Measurements from ENCODE around the gene THAP2.

The THAP2 gene

DNA sequence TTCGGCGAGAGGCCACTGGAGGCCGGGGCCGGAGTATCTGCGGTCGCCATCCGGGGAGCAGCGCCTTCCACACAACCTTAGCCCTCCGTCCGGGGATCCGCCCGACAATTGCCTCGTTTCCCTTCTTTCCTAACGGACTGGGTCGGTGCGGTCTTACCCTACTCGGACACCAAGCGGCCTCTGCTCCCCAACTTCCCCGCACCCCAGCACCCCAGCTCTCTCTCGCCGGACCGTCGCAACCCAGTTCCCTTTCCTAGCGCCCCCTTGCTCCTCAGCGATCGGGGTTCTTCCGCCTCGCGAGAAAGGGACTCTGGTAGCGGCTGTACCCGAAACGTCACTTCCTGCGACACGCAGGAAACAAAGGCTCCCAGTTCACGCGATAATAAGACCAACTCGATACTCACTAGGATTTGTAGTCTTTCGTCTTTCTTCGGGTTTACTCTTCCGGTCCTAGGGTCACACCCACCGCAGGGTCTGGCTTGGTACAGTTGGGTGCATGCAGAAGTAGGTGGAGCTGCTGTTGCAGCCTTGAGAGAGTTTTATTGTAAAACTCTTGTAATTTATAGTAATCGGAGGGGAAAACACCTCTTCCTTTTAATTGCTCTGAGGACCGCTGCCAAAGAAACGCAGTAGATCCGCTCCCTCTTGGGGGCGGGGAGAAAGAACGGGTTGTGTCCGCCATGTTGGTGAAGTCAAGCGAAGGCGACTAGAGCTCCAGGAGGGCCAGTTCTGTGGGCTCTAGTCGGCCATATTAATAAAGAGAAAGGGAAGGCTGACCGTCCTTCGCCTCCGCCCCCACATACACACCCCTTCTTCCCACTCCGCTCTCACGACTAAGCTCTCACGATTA, at the start of gene THAP2, which contains the start of gene ZFC3H1:
Gene THAP2, plus strand, starts transcription at position 741 of the 850 bp plus-strand sequence. CDS start 209 bp downstream, outside the sequence.
Gene ZFC3H1, minus strand, starts transcription at position 288 of the 850 bp plus-strand sequence. Its CDS starts 238 bp downstream, at position 50.
- peak; percentile 98 for DNase-seq

DNA sequence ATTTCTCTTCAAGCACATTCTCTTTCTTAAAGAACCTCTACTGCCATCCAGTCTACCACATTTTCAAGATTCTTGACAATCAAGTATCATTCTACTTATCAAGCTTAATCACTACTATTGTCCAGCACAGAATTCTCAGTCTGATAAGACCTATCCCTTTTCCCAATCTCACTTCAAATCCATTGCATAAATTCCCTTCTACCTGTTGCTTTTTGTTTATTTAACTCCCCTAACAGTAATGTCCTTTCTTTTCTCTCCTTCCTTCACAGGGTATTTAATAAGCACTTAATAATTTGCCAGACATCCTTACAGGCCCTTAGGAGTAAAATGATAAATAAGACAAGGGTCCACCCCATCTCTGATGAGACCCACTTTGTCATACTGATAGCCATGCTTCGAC, 42.2 kb upstream of the THAP2 start:
- no peak for DNase-seq

DNA sequence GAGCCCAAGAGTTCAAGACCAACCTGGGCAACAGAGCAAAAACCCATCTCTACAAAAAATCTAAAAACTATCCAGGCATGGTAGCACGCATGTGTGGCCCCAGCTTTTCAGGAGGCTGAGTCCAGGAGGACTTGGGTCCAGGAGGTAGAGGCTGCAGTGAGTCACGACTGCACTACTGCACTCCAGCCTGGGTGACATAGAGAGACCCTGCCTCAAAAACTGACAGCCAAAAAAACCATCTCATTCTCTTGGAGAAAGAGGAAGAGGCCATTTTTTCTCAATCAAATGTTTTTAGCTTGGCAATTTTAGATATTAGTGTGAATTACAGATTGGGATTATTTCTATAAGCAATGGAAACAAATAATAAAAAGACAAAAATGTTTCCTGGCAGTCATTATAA, 38.6 kb upstream of the THAP2 start:
- DNase-seq = no peak

DNA sequence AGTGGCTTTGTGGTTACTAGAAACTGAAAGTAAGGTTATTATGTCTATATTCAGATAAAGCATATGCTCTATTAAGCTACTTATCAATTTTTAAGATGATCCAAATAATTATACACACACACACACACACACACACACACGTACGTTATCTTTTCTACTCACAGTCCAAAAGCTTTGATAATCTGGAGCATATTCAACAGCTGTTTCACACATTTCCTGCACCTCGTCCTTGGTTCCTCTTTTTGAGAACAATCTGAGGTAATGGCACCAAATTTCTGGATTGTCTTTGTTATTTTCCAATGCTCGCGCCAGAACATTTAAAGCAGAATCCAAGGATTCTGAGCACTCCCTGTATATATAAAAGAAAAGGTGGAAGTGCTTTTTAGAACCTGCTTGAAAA, 38.0 kb upstream of the THAP2 start:
- DNase-seq = no peak

DNA sequence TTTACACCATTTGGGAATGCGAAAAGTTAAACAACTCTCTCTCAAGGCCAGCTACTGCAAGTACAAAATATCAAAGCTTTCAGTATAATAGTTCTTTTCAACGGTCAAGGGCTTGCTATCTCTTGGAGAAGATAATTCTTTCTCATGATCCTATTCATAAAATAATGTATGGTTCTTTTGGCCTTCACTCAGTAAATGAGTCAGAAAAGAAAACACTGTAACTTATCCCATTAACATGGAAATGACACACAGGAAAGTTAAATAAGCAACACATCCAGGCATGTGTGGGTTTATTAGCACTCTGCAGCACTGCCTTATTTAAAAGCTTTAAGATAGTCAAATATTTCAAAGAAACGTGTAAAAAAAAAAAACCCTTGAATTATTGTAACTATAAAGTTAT, 37.3 kb upstream of the THAP2 start:
- no peak for DNase-seq

DNA sequence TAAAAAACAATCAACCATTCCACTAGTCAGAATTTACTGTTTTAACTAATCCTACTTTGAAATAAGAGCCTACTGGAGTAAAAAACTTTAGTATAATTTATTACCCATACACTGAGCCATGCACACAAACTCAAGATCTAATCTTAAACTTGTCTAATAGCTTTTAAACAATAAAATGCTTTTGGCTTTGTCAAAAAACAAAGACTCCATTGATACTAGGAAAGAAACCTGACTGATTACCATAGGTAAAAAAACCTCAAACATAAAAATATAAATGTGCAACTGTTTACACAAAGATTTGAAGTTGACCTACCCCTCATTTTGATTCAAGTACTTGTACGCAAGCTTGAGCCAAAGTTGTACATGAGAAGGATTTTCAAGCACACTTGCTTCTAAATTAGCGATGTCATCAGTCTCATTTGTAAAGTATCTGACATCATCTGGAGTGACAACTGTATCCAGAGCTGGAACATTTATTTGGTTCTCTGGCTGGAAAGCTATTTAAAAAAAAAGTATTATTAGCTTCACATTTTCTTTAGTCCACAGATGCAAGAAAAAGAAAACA, 36.6 kb upstream of the THAP2 start:
- DNase-seq = no peak

DNA sequence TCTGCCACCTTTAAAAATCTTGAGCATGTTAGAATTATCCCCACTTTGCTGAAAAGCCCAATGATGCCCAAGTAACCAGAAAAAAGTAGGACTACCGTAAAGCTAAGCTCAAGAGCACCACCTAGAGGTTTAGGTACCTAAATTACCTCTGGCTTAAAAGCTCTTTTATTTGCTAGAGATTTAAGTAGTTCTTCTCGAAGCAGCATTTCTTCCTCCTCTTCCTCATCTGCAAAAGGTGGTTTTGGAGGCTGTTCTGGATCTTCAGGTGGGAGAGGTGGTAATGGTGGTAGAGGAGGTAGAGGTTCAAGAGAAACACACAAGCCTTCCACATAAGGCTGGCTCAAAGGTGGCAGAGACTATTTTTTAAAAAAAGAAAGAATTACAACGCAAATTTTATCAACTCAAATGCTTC, 27.4 kb upstream of the THAP2 start:
- peak; percentile 58 for DNase-seq

DNA sequence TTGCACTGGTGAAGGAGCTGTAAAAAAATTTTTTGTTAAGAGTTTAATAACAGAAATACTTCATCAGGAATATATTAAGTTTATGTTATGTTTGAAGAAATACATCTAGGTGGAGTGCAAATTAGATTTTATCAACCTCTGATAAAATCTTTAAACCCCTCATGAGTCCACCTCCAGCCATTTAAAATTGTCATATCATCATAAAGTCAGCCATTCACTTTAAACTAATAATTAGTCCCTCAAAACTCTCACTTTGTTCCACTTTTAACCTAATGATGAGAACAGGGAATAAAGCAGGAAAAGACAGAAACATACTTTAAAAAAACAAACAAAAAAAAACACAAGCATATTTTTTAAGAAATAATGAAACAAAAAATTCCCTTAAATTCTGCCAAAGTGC, 25.6 kb upstream of the THAP2 start:
- no peak for DNase-seq

DNA sequence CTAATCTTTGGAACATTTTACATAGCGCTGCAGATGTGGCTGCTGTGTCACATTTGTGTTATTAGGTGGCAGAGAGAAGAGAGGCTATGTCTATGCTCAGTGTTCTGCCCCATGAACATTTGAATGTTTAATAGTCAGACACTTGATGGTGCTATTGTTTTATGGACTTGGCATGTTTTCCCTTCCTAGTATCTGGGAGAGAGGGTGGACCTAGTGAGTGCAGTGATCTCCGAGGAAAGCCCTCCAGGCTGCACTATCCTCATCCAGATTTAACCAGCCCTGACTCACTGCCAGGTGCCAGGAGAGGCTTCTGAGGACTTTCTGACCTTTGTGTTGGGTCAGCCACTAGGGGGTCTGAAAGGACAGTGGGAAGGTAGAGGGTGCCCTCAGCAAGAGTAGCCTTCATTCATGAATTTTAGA, 24.8 kb upstream of the THAP2 start:
- peak; percentile 15 for DNase-seq

DNA sequence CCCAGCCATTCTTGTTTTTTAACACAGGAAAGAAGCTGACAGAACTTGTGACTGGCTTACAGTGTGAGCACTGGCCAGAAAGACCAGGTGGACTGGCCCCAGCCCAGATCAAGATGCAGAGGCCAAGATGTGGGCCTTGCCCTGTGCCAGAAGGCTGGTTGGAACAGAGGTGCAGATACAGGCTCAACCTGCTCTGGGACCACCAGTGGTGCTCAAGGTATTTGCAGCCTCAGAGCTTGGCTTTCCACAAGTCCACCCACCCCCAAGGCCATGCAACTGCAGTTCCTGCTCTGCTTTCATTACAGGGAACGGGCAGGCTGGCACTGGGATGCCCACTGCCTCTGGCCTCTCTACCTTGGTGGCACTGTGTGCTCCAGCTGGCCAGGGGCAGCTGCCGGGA, 23.8 kb upstream of the THAP2 start:
- no peak for DNase-seq

DNA sequence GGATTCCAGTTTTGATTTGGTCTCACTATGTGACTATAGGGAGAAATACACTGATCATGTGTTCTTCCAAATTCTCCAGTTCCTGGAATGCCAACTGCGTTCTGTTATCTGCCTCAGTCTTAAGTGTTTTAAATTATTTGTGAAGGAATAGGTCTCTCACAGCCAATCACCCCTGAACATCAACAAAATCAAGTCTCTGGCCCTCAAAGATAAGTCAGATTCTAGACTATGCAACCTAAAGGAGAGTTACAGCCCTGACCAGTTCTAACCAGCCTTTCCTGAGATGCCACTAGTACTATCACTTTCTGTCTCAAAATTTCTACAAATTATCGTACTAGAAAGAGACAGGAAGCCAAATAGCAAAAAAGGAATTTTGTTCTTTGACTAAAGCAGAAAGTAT, 22.7 kb upstream of the THAP2 start:
- no peak for DNase-seq

DNA sequence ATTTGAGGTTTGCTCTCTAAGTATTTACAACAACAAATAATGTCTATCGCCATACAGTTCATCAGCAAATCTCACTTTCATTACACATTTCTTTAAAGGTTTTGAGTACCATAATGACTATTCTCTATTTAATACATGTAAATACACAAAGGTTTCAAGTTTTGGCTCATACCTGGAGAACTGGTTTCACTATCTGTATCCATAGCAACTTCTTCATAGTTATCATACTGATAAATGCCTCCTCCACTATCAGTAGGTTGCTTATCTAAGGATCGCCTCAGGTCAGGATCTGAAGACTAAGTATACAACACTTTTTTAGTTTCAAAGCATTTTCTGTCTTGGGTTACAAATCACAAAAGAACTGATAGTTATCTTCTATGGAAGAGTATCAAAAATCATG, 21.8 kb upstream of the THAP2 start:
- peak; percentile 56 for DNase-seq

DNA sequence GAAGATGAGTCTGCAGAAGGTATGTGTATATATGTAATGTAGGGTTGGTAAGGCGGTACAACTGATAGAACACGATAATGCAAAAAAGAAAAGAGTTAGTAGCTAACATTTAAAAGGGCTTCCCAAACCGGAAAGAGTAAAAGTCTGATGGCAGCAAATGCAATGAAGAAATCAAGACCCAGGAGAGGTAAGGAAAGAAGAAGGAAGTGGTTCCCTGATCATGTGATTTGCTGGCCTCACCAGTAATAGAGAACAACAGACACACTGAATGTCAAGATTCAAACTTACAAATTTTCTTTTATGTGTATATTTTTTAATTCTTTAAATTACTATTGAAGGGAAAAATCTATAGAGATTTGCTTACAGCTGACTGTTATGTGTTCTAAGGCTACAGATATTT, 18.8 kb upstream of the THAP2 start:
- DNase-seq = no peak

DNA sequence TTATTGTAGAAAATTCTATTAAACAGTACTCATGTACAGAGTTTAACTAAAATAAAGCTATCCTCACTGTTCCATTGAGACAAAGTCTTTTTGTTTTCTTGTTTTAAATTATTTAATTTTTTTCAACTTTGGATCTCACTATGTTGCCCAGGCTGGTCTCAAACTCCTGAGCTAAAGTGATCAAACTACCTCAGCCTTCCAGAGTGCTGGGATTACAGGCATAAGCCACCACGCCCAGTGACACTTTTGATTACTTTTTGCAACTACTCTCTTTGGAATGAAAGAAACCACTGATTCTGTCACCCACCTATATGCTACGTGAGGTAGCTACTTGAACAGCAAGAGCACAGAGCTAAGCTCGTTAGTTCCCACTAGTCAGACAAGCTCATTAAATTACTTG, 17.6 kb upstream of the THAP2 start:
- no peak for DNase-seq

DNA sequence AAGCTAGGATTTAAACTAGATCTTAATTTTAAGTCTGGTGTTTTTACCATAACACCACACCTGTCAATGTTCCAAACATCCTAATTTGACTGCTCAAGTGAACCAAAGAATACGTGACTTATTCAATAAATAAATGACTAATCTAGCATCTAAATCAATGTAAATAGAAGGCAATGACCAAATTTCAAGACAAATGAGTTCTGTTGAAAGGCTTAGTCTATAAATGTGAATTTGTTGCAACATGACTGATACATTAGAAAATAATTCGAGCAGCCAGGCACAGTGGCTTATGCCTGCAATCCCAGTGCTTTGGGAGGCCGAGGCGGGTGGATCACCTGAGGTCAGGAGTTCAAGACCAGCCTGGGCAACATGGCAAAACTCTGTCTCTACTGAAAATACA, 15.6 kb upstream of the THAP2 start:
- DNase-seq = no peak

DNA sequence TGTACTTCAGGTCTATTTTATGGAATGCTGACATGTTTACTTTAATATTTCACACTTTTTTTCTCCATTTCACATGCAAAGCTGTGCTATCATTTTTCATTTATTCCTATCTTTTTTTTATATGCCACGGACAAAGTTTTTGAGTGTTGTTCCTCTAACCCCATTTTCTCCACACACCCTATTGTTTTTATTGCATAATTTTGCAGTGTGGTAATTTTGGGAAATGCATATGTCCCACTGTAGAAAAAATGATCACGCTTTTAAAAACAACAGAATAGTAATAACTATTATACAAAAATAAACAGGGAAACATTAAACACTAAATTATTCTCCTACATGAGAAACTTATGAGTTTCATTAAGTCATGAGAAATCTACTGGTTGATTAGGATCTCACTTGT, 14.7 kb upstream of the THAP2 start:
- DNase-seq = no peak

DNA sequence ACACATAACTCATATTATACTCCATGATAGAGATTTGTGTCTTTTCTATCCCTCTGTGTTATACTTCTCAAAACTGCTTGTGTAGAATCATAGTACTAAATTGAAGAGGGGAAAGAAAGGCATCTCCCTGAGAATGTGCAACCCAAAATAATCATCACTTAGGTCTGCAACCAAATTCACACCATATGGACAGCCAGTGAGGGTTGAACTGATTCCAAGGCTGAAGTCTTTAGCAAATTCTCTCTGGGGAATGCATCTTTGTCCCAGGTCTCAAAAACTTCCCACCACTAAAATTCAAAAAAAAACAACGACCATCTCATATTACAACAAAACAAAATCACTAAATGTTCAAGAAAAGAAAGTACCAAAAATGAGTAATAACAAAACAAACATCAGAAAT, 11.4 kb upstream of the THAP2 start:
- no peak for DNase-seq

DNA sequence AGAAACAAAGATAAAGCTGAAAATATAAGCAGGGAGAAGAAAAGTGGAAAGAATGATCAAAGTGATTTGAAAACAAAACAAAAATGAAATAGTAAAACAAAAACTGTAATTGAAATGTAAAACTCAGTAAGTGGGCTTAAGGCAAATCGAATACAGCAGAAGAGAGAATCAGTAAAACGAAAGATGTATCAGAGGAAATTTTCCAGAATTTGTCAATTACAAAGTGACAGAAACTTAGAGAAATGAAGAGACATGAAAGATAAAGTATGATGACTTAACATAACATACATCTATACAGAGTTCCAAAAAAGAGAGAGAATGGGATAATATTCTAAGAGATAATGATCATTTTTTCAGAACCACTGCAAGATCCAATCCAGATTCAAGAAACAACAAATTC, 11.0 kb upstream of the THAP2 start:
- no peak for DNase-seq

DNA sequence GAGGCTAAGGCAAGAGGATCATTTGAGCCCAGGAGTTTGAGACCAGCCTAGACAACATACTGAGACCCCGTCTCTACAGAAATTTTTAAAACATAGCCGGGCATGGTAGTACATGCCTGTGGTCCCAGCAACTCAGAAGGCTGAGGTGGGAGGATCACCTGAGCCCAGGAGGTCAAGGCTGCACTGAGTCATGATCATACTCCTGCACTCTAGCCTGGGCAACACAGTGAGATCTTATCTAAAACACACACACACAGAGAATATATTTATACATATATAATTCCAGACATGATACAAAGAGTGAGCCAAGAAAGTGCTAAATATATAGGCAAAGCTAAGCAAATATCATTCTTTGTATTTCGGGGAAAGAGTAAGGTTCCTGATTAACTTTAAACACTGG, 9.9 kb upstream of the THAP2 start:
- DNase-seq = no peak

DNA sequence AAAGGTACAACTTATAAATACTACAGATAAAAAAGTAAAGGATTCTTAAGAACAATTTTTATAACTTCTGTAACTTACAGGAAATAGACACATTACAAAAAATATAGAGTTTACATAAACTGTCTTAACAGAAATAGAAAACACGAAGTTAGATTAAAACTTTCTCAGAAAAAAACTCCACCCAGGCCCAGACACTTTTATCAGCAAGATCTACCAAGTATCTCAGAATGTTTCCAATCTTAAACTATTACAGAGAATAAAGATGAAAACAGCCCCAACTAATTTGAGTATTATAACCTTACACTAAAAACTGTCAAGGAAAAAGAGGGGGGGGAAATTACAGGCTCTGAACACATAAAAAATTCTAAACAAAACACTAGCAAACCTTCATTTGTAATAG, 8.6 kb upstream of the THAP2 start:
- DNase-seq = no peak

DNA sequence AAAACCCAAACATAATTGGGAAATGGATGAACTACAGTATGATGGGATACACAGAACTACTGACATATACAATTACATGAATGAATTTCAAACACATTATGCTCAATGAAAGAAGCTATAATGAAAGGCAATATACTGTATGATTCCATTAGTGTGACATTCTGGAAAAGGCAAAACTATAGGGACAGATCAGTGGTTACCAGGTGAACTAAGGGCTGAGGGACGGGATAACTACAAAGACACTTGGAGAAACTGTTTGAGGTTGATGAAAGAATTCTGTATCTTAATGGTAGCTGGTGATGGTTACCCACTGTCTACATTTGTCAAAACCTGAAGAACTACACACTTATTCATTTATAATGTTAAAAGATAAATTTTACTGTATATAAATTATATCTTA, 8.2 kb upstream of the THAP2 start:
- DNase-seq = no peak

DNA sequence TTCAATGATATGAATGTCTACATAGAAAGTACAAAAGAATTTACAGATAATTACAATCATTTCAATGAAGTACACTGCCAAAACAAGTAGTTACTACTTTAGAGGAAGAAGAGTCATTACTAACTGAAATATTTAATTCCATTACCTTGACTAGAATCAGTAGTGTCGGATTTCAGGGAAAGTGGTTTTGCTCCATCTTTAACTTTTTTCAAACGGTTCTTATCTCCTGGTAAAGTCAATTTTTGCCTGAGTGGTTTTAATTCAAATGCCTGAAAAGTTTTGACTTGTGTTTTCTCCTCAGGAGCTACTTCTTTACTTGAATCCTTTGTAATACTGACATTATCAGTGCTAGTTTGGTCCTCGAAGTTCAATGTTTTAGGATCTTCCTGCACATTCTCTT, 7.4 kb upstream of the THAP2 start:
- no peak for DNase-seq

DNA sequence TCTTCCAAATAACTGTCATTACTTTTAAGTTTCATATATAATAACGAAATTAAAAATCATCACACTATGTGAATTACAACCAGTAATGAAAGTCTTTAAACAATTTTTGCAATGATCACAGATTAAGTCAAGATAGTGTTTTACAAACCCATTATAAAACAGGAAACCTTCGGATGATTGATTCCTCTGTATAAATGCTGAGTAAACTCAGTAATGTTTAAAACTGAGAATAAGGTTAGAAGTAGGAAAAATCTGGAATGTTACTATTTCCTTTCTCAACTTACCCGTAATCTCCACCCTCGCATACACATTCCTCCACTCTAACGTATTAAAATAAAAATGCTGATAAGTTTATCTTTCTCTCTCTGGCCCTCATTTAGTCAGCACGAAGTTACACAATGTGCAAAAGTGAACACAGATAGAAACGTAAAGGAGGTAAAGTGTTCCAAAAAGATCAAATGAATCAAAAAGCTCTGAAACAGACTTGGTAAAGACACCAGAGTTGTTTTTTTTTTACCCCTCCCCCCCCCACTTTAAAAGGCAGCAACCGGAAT, 2.0 kb upstream of the THAP2 start:
- DNase-seq = no peak

DNA sequence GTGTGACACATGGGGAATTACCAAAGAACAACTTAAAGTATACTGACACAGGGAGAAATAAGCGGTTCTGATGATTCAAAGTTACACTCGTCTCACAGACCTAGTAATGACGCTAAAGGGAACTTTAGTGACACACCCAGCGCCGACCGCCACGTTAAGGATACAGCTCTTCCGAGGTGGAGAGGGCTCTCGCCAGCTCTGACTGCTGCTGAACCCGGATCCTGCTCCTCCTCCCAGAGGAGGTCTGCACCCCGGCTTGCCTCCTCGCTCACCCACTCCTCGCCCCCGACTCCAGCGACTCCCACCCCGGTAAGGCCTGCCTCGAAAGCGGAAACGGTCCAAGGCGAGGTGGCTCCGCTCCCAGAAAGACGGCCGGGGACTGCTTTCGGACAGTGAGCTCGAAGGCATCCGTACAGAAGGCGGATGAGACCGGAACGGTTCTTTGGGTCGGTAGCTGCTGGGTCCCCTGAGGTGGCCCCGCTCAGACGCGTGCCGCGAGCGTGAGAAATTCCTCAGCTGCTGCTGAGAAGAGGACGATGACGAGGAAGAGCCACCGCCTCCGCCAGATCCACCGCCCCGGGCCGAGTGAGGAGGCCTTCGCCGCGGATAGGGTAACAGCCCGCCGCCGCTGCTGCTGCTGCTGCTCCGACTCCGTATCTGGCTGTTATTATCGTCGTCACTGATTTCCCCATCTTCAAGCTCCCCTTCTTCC, 1.1 kb upstream of the THAP2 start:
- peak; percentile 83 for DNase-seq

Data from activated CD4-positive, alpha-beta T cell treated with anti-CD3 and anti-CD28 coated beads, Interleukin-10, Interleukin-2, amounts not matched to agents 100 ng/mL and 50 ng/mL, durations not matched to agents 16 hours and 8 hours (primary cell).